Nephron progenitor cell (in vitro differentiated cells): ENCODE measurements around the gene NME7.

Source experiments
- DNase-seq: peaks from one replicate; pipeline ENCODE4 v3.0.0; 2021
- H3K27ac Mint-ChIP-seq: 2 replicates; pipeline ENCODE4 v1.8.0; 2021; ENCODE audit warnings: mild to moderate bottlenecking, moderate library complexity, mixed read lengths
- H3K27me3 Mint-ChIP-seq: 2 replicates; pipeline ENCODE4 v1.8.0; 2021; ENCODE audit warnings: mild to moderate bottlenecking, low read depth, mixed read lengths; ENCODE audit not compliant: poor library complexity
- H3K36me3 Mint-ChIP-seq: 2 replicates; pipeline ENCODE4 v1.8.0; 2021; ENCODE audit warnings: low read depth, mixed read lengths
- H3K4me1 Mint-ChIP-seq: 2 replicates; pipeline ENCODE4 v1.8.0; 2021; ENCODE audit warnings: mixed read lengths
- H3K4me3 Mint-ChIP-seq: 2 replicates; pipeline ENCODE4 v1.8.0; 2021; ENCODE audit warnings: mild to moderate bottlenecking, moderate library complexity, mixed read lengths
- H3K9me3 Mint-ChIP-seq: 2 replicates; pipeline ENCODE4 v1.8.0; 2021; ENCODE audit warnings: mild to moderate bottlenecking, moderate library complexity, mixed read lengths
- TF ChIP-seq, protein P1 (sequence below): fragments of 200-600 bp; sonication (generic); IDR thresholded peaks from 2 replicates; pipeline ENCODE4 v1.5.0; 2021; ENCODE audit warnings: antibody characterized with exemption

Gene NME7

DNA sequence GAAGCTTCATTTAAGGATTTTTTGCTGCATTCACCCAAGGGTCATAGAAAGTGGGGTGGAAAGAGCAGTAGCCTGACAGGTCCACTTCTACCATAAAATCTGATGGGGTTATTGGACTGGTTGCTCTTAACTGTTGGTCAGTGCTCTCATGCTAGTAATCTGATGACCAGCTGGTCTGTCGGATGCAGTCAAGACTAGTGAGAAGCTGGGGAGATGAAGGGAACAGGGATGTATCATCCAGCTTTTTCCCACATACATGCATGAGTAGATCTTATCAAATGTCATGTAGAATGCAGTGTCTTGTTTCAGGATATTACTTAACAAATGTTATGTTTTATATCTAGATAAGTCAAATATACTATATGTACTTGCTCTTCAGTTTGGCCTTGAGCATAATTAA, 250.0 kb downstream of the NME7 start:
- H3K4me1 Mint-ChIP-seq, result peaks cover 70% of the 10 kb centered on the region
- no peak for DNase-seq
- no peaks in the 10 kb centered on the region for H3K9me3 Mint-ChIP-seq
- no peak overlapping the region for H3K27ac Mint-ChIP-seq
- H3K27me3 Mint-ChIP-seq, result peaks cover 4% of the 10 kb centered on the region
- H3K4me3 Mint-ChIP-seq, result no peak overlapping the region
- TF ChIP-seq, protein P1, sequence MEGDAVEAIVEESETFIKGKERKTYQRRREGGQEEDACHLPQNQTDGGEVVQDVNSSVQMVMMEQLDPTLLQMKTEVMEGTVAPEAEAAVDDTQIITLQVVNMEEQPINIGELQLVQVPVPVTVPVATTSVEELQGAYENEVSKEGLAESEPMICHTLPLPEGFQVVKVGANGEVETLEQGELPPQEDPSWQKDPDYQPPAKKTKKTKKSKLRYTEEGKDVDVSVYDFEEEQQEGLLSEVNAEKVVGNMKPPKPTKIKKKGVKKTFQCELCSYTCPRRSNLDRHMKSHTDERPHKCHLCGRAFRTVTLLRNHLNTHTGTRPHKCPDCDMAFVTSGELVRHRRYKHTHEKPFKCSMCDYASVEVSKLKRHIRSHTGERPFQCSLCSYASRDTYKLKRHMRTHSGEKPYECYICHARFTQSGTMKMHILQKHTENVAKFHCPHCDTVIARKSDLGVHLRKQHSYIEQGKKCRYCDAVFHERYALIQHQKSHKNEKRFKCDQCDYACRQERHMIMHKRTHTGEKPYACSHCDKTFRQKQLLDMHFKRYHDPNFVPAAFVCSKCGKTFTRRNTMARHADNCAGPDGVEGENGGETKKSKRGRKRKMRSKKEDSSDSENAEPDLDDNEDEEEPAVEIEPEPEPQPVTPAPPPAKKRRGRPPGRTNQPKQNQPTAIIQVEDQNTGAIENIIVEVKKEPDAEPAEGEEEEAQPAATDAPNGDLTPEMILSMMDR, result no peak
- H3K36me3 Mint-ChIP-seq, result peaks cover 47% of the 10 kb centered on the region

DNA sequence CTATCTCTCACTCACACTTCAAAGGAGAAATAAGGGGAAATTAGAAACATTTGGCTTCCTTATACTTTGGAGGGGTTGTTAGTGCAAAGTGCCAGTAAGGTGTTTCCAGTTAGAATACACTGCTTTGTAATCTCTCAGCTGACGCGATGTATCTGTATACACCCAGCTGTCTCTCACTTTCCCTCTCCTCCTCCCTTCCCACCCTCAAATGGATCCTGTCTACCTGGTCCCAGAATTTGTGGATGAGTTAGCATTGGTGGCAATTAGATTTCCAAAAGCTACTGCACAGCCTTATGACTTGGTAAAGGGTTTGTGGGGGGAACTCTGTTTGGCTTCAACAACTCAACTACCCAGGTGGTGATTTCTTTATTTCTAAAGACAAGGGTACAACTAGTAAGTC, 250.6 kb downstream of the NME7 start:
- Mint-ChIP-seq H3K27me3 (peaks cover 4% of the 10 kb centered on the region), H3K9me3 (no peaks in the 10 kb centered on the region), H3K36me3 (peaks cover 49% of the 10 kb centered on the region), H3K4me3 (no peak overlapping the region), H3K4me1 (peaks cover 72% of the 10 kb centered on the region), H3K27ac (no peak overlapping the region)
- TF ChIP-seq, protein P1, result no peak
- DNase-seq, result no peak

DNA sequence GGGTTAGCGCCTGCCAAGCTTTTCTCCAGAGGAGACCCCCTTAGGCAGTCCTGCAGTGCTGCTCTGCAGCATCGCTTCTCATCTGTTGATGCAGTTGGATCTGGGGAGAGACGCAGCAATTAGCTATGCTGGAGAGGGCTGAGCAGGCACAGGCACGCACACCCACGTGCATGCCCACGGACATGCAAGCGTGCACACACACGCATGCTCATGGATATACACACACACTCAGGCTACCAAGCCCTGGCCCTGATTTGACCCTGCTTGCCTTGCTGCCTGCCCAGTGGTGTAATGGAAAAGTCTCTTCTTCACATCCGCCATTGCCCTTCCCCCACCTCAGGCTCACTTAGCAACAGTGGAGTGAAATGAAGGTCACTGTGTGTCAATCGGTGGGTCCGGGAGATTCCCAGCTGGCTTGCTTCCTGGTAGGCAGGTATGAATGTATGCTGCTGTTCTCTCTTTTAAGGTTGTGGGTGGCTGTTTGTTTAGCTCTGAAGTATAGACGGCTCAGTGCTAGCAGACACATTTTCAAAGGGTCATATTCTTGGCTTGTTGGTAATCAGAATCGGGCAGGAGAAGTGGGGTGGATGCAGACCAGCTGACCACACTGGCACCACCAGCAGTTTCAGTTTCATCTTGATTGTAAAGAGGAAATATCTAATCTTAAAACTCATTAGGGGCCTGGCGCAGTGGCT, 251.6 kb downstream of the NME7 start:
- H3K27me3 Mint-ChIP-seq, result peaks cover 4% of the 10 kb centered on the region
- H3K4me3 Mint-ChIP-seq, result peak overlapping the region; percentile 64
- no peaks in the 10 kb centered on the region for H3K9me3 Mint-ChIP-seq
- peak overlapping the region; percentile 93 for H3K27ac Mint-ChIP-seq
- no peak for DNase-seq
- peaks cover 55% of the 10 kb centered on the region for H3K36me3 Mint-ChIP-seq
- H3K4me1 Mint-ChIP-seq, result peaks cover 72% of the 10 kb centered on the region
- TF ChIP-seq, protein P1, result no peak

DNA sequence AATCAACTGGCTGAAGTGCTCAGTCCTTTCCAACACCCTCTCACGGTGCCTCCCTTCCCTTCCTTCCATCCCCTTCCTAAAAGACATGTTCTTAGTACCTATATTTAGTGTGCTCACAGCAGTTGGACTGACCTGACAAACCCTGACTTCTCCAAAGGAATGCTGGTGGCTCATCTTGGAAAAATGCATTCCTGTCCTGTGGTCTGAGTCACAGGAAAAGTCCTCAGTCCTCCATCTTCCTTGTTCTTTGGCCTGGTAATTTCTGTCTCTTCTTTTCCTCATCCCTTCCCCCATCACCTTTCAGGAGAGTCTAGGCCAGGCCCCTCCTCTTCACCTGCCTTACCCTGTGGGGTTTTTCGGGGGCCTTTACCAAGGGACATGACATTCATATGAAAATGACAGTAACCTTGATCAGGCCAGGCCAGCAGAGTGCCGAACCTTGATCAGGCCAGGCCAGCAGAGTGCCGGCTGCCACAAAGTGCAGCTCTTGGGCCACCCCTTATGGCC, 253.9 kb downstream of the NME7 start:
- no peak for DNase-seq
- TF ChIP-seq, protein P1, result no peak
- H3K27ac Mint-ChIP-seq, result peak overlapping the region; percentile 15

DNA sequence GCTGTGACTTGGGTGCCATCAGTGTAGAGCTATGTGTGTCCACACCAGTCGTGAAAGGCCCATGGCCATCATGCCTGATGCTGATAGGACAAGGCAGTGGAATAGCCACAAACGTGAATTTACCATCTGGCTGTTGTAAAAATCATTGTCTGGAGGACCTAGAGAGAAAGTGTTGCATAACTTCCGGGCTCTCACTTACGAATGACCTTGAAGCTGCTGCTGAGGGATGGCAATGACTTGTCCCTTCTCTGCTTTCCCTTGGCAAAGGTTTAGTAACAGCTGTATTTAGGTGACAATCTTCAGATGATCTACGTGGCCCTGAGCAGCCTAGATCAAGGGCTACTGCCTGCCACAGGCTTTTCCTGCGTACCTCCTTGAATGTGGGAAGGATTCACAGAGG, 255.4 kb downstream of the NME7 start:
- H3K27me3 Mint-ChIP-seq, result peaks cover 4% of the 10 kb centered on the region
- TF ChIP-seq, protein P1, result no peak
- H3K27ac Mint-ChIP-seq, result peak overlapping the region; percentile 25
- peaks cover 55% of the 10 kb centered on the region for H3K36me3 Mint-ChIP-seq
- no peaks in the 10 kb centered on the region for H3K9me3 Mint-ChIP-seq
- peaks cover 80% of the 10 kb centered on the region for H3K4me1 Mint-ChIP-seq
- H3K4me3 Mint-ChIP-seq, result no peak overlapping the region
- DNase-seq, result no peak

More for the DNA sequence above, 253.9 kb downstream of the NME7 start:
- Mint-ChIP-seq H3K36me3 (peaks cover 62% of the 10 kb centered on the region), H3K4me3 (peak overlapping the region; percentile 24), H3K27me3 (peaks cover 4% of the 10 kb centered on the region), H3K9me3 (no peaks in the 10 kb centered on the region), H3K4me1 (peaks cover 80% of the 10 kb centered on the region)

DNA sequence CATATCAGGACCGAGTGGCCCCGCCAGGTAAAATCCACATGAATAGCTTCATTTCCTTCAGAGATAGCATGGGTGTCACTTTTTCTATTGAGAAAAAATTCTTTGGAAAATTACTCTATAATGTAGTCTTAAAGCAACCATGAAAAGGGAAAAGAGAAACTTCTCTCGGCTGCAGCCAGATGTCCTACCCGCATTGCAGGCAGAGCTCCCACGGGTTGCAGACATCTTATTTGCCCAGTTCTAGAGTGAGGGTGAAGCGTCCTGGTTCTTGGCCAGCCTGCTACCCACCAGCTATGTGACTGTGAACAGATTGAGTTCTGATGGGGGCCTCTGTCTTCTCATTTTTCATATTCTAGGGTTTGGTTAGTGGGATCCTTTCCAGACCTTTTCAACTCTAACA, 256.1 kb downstream of the NME7 start:
- TF ChIP-seq, protein P1, result no peak
- H3K9me3 Mint-ChIP-seq, result no peaks in the 10 kb centered on the region
- H3K27me3 Mint-ChIP-seq, result peaks cover 4% of the 10 kb centered on the region
- H3K4me1 Mint-ChIP-seq, result peaks cover 77% of the 10 kb centered on the region
- no peak overlapping the region for H3K4me3 Mint-ChIP-seq
- no peak overlapping the region for H3K27ac Mint-ChIP-seq
- no peak for DNase-seq
- H3K36me3 Mint-ChIP-seq, result peaks cover 50% of the 10 kb centered on the region
